Breast epithelium (tissue), 4 donors: ENCODE measurements around the gene PSD4. TPM values are rescaled to one million over a fixed set of nuclear protein-coding genes. Genes with fewer than 3 reads are reported as not detected.

Experiments
- DNase-seq, 2 donors: peaks; one replicate each; pipeline ENCODE4 v3.0.0-alpha.2; 2019; ENCODE audit warnings: low spot score in 2 of 2
- H3K27ac ChIP-seq, 2 donors: fragments of 200-600 bp; sonication (generic) in 1 of 2; one replicate each; pipeline ENCODE4 v1.5.1; 2016 to 2019; ENCODE audit warnings: mild to moderate bottlenecking in 1 of 2
- H3K27me3 ChIP-seq, 2 donors: fragments of 200-600 bp; sonication (generic) in 1 of 2; one replicate each; pipeline versions ENCODE4 v1.5.1 to v1.6.0; 2017 to 2019; ENCODE audit warnings: control low read depth in 1 of 2, mild to moderate bottlenecking in 1 of 2
- H3K36me3 ChIP-seq: fragments of 200-600 bp; one replicate; pipeline ENCODE4 v1.5.1; 2019
- H3K4me1 ChIP-seq, 2 donors: fragments of 200-600 bp; sonication (generic); one replicate each; pipeline ENCODE4 v1.5.1; 2016 to 2019; ENCODE audit warnings: control low read depth in 1 of 2
- H3K4me3 ChIP-seq, 3 donors: fragments of 200-600 bp; sonication (generic); 1 replicate in 2 of 3; 2 replicates in 1 of 3; pipeline ENCODE4 v1.5.1; 2016 to 2019; ENCODE audit warnings: mild to moderate bottlenecking in 3 of 3, moderate library complexity in 2 of 3
- H3K9me3 ChIP-seq, 2 donors: fragments of 200-600 bp; sonication (generic) in 1 of 2; one replicate each; pipeline ENCODE4 v1.5.1; 2016 to 2019; ENCODE audit warnings: control low read depth in 1 of 2
- POLR2A ChIP-seq: fragments of 450-650 bp; IDR thresholded peaks from one replicate; pipeline ENCODE4 v1.6.1; 2016; ENCODE audit warnings: antibody characterized with exemption, mild to moderate bottlenecking, moderate library complexity
- POLR2AphosphoS5 ChIP-seq, 3 donors: sonication (generic); formaldehyde crosslinking; IDR thresholded peaks; one replicate each; pipeline ENCODE4 v1.6.1; 2017; ENCODE audit warnings: antibody characterized with exemption in 3 of 3
- intact Hi-C: fragments of 100-400 bp; cut with DNase I; formaldehyde crosslinking; loops from one replicate; pipeline ENCODE4 v1.15.1; 2023; ENCODE audit warnings: low total_unique reads
- total RNA-seq, 3 donors: library from RNA; depleted of rRNA; stranded (reverse); fragments of >200 nt; gene quantifications; one replicate each; pipeline ENCODE4 v1.1.0, GENCODE V29; 2016
- TF ChIP-seq, protein P1 (sequence below), 3 donors: fragments of 450-650 bp; IDR thresholded peaks; one replicate each; pipeline ENCODE4 v1.5.1; 2016 to 2017; ENCODE audit warnings: antibody characterized with exemption in 3 of 3, mild to moderate bottlenecking in 3 of 3, moderate library complexity in 3 of 3

PSD4 gene
- total RNA-seq, 3 donors from 2014 or later: 4.3 to 61.2 (median 40.3) TPM

GRCh38 chr2:113216321-113216720, 42.5 kb downstream of the PSD4 start:
- no peaks in the 10 kb centered on the region for H3K36me3 ChIP-seq
- intact Hi-C loops: no loop called here
- TF ChIP-seq POLR2AphosphoS5 (IDR thresholded peaks at IDR 0.05): no peak
- no peak for TF ChIP-seq POLR2A
- TF ChIP-seq, protein P1, sequence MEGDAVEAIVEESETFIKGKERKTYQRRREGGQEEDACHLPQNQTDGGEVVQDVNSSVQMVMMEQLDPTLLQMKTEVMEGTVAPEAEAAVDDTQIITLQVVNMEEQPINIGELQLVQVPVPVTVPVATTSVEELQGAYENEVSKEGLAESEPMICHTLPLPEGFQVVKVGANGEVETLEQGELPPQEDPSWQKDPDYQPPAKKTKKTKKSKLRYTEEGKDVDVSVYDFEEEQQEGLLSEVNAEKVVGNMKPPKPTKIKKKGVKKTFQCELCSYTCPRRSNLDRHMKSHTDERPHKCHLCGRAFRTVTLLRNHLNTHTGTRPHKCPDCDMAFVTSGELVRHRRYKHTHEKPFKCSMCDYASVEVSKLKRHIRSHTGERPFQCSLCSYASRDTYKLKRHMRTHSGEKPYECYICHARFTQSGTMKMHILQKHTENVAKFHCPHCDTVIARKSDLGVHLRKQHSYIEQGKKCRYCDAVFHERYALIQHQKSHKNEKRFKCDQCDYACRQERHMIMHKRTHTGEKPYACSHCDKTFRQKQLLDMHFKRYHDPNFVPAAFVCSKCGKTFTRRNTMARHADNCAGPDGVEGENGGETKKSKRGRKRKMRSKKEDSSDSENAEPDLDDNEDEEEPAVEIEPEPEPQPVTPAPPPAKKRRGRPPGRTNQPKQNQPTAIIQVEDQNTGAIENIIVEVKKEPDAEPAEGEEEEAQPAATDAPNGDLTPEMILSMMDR (IDR thresholded peaks at IDR 0.05): no peak
- peaks cover 3 to 9% of the 10 kb centered on the region in 2 donors for H3K4me1 ChIP-seq
- peak overlapping the region in 1 of 2 donors; percentile 79 for H3K27ac ChIP-seq
- DNase-seq: no peak
- no peaks in the 10 kb centered on the region for H3K9me3 ChIP-seq
- no peaks in the 10 kb centered on the region for H3K27me3 ChIP-seq
- H3K4me3 ChIP-seq: no peak overlapping the region

- no peaks in the 10 kb centered on the region for H3K9me3 ChIP-seq
- peak overlapping the region; percentile 66 to 79 for H3K27ac ChIP-seq
- no peak for DNase-seq
- no peak overlapping the region for H3K4me3 ChIP-seq
- no peaks in the 10 kb centered on the region for H3K36me3 ChIP-seq
- H3K27me3 ChIP-seq: no peaks in the 10 kb centered on the region
- intact Hi-C loops: no loop called here
- H3K4me1 ChIP-seq: peaks cover 3 to 9% of the 10 kb centered on the region in 2 donors
- TF ChIP-seq POLR2A: no peak
- no peak for TF ChIP-seq POLR2AphosphoS5 (IDR thresholded peaks at IDR 0.05)
- TF ChIP-seq, protein P1 (IDR thresholded peaks at IDR 0.05): no peak
Measured at GRCh38 chr2:113216891-113217454, 43.2 kb downstream of the PSD4 start.

DNA sequence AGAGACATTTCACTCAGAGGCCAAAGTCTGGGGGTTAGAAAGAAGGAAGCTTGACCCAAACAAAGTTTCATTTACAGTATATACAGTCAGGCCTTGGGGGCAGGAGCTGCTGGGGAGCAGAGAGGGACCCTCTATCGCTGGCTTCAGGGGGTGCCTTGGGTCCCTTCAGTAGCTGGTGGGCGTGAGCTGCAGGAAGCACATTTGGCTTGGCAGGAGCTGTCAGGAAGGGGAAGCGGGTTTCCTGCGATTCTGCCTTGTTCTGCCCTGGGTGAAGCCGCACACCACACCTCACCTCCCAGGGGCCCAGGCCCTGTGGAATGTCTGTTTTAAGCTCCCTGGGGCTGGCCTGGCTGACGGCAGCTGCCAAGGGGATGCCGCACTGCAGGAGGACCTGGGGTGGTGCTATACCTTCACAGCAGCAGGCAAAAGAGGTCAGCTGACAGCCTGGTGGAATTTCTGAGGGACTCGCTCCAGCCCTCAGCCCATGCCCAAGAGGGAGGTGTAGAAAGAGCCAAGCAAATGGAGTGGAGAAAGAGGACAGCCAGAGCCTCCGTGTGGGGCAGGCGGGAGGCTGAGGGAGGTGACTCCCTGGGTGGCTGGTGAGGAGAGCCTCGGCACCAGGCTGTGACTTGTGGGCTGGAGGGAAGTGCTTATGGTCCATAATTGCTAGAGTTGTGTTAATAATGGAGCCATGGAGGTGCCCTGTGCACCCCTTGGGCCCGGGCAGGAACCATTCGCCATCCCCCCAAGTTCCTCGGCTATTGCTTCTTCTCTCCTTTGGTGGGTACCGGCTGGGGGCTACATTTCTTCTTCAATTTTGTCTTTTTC, 43.9 kb downstream of the PSD4 start:
- Histone ChIP-seq H3K4me1 (peaks cover 3 to 9% of the 10 kb centered on the region in 2 donors), H3K27ac (peak overlapping the region; percentile 66 to 79), H3K27me3 (no peaks in the 10 kb centered on the region), H3K4me3 (no peak overlapping the region), H3K36me3 (no peaks in the 10 kb centered on the region), H3K9me3 (no peaks in the 10 kb centered on the region)
- DNase-seq: no peak
- no peak for TF ChIP-seq POLR2AphosphoS5 (IDR thresholded peaks at IDR 0.05)
- no peak for TF ChIP-seq POLR2A
- intact Hi-C loops: no loop called here

DNA sequence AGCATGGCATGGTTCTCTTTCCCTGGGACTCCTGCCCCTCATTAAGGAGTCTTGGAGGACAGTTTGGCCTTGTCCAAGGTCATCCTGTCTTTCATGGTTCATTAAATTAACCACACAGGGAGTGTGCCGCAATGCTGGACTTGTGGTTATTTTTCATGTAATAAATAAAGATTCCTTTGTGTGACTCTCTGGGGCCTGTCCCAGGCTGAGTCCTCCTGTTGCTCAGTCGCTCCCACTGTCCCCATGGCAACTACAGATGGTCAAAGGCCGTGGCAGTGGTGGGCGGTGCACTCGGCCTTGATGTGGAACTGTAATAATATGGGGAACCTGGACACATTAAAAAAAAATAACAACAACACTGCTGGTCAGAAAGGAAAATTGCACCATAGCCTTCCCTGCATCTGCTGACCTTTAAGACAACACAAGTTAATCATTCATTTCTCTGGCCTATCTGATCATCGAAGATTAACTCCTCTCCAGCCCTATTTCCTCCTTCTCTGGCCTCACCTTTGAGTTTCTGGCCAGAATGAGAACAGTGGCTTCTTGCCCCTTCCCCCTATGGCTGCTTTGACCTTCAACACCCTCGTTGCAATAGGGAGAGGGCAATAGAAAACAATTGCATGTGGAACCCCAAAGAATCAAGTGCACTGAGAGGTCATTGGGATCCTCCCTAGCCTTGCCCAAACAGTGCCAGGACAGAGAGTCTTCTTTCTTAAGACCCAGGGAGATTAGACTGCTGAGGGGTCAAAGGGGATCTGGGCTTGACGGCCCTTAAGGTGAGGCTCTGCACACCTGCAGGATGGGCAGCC, 44.7 kb downstream of the PSD4 start:
- Histone ChIP-seq H3K27ac (peak overlapping the region; percentile 66 to 79), H3K9me3 (no peaks in the 10 kb centered on the region), H3K27me3 (no peaks in the 10 kb centered on the region), H3K36me3 (no peaks in the 10 kb centered on the region), H3K4me3 (no peak overlapping the region), H3K4me1 (peaks cover 3 to 9% of the 10 kb centered on the region in 2 donors)
- intact Hi-C loops: no loop called here
- TF ChIP-seq POLR2AphosphoS5 (IDR thresholded peaks at IDR 0.05): no peak
- TF ChIP-seq POLR2A: no peak
- TF ChIP-seq, protein P1 (IDR thresholded peaks at IDR 0.05): no peak
- DNase-seq: peak in 1 of 2 donors; percentile 62

DNA sequence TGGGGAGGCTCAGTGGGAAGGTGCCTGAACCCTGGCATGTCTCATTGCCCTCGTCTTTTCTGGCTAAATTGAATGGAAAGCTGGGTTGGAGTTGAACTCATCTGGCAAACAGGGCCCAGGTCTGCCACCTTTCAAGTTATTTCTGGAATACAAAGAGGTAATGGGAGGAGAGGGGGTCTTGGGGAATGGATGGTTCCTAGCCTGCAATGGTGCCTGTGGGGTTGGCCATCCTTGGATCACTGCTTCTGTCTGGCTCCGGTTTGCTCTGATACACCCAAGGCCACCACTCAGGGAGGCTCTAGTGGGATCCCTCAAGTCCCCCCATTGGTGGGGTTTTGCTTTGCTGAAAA, 45.3 kb downstream of the PSD4 start:
- no peak for DNase-seq
- TF ChIP-seq POLR2A: no peak
- no peak for TF ChIP-seq POLR2AphosphoS5 (IDR thresholded peaks at IDR 0.05)
- TF ChIP-seq, protein P1 (IDR thresholded peaks at IDR 0.05): no peak
- H3K27me3 ChIP-seq: no peaks in the 10 kb centered on the region
- H3K36me3 ChIP-seq: no peaks in the 10 kb centered on the region
- no peak overlapping the region for H3K4me3 ChIP-seq
- peaks cover 3 to 9% of the 10 kb centered on the region in 2 donors for H3K4me1 ChIP-seq
- intact Hi-C loops: no loop called here
- H3K27ac ChIP-seq: peak overlapping the region; percentile 43 to 61
- H3K9me3 ChIP-seq: no peaks in the 10 kb centered on the region
